NCI-H2081 treated with DMSO at 0.1 percent for 48 hours (cell line): ENCODE measurements around the gene PYHIN1.
A peak's percentile ranks its signal among the peaks of the same experiment; 100 is the strongest.
"Not testable (repeated sequence)": the region's sequence is repeated elsewhere in the genome, so short reads cannot be mapped to it uniquely, and the experiment has no call there.

Source experiments
- DNase-seq: peaks from one replicate; lab custom pipeline; 2025; lab: John Stamatoyannopoulos, UW

The PYHIN1 gene

GRCh38 chr1:158983235-158983634, 51.9 kb downstream of the PYHIN1 start:
- DNase-seq, result no peak

- no peak for DNase-seq
These were observed 53.0 kb downstream of the PYHIN1 start for GRCh38 chr1:158984386-158984785.

DNA sequence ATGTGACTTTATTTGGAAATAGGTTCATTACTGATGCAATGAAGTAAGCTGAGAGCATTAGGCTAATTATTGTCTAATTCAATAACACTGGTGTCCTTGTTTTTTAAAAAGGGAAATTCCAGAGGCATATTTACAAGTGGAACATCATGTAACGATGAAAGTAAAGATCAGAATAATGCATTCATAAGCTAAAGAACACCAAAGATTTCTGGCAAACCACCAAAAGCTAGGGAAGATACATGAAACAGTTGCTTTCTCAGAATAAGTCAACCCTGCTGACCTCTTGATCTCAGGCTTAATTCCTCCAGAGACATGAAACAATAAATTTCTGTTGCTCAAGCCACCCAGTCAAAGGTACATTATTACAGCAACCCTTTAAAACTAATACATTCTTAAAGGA, 58.1 kb downstream of the PYHIN1 start:
- DNase-seq, result no peak

GRCh38 chr1:158992787-158993312, 61.5 kb downstream of the PYHIN1 start:
- DNase-seq, result no peak

- DNase-seq, result no peak
These were observed 65.6 kb downstream of the PYHIN1 start for GRCh38 chr1:158996998-158997397.

GRCh38 chr1:158998037-158998780, 66.9 kb downstream of the PYHIN1 start:
- DNase-seq, result no peak

DNA sequence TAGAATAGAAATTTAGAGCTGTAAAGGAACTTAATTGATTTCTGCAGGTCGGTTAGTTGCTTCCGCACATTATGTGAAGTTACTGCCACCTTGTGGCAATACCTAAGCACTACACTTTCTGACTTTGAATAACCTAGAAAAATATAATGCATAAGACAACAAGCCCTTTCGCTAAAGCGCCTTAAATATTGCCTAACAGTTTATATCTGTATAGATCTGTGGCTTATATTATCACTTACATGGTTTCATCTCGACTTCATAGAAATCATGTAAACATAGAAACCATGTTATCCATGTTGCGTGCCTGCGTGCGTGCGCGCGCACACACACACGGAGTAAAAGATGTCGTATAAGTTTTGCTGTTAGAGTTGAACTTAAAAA, 67.4 kb downstream of the PYHIN1 start:
- DNase-seq, result peak; percentile 43

GRCh38 chr1:158999316-159000069, 68.1 kb downstream of the PYHIN1 start:
- no peak for DNase-seq

GRCh38 chr1:159000070-159000409, 68.7 kb downstream of the PYHIN1 start:
- DNase-seq, result no peak

GRCh38 chr1:159000625-159001024, 69.3 kb downstream of the PYHIN1 start:
- DNase-seq, result no peak

DNA sequence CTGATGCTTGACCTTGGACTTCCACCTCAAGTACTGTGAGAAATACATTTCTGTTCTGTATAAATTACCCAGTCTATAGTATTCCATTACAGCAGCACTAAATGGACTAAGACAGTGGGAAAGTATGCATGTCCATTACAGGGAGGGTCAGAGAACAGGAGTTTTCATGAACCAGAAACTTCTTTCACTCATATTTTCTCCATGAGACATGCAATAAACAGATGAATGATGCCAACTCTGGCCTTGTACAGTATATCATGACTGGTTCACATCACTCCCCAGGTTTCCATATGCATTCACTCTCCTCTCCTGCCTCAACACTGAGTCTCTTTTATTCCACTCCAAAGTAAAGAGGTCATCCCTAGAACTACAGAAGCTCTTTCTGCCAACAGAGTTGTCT, 73.8 kb downstream of the PYHIN1 start:
- DNase-seq, result no peak

DNA sequence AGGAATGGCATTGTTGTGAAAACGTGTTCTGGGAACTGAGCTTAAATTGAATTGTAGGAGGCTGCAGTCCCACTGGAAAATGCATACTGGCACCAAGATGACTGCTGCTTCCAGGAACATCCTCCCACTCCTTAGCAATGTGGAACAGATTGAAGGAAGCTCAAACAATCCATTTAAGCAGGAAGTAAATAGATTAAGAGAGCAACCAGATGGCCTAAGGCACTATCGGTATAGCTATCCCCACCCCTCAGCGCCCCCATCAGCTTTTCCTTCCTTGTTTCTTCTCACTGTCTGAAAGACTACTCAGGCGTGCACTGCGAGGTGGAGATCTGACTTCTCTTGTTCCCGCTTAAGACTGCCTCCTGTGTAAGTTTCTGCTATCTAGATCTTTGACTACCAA, 74.3 kb downstream of the PYHIN1 start:
- DNase-seq, result no peak

DNA sequence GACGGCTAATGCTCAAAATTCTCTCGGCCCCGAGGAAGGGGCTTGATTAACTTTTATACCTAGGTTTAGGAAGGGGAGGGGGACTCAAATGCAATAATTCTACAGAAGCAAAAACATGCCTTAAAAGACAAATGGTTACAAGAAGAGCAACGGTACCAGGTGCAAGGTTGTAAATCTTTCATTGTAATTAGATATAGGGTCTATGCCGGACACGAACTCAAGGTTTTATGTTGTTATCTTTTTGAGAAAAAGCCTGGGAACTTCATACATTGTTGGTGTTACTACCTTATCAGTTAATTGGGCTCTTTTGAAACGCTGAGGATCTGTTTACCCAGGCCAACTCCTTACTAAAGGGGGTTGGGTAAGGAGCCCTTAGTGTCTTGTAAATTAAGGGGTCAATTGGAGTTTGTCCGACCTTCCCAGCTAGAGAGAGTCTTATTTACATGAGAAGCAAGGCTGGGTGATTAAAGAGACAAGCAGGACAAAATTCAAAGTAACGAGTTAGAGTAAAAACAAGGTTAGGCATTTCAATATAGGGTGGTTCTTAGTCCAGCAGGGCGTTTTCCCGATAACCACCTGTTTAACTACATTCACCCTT, 75.0 kb downstream of the PYHIN1 start:
- DNase-seq, result not testable (repeated sequence)

- no peak for DNase-seq
These were observed 76.4 kb downstream of the PYHIN1 start for GRCh38 chr1:159007726-159008125.

DNA sequence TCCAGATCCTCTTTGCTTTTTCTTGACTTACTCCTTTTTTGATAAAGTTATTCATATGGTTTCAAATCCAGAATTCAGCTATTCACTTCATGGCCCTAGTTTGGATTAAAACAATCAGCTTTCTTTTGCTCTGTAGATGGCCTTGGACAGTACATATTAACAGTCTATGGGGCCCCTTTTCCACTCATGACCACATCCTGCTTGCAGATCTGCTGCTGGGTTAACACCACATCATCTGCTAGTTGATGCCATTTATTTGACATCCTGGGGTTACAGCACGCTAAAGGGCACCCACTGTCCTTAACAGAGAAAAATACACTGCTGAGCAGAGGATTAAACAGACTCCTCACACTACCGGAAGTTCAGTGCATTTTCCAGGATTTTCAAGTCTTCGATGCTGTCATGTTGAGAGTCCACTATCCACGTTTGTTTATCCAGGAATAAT, 77.4 kb downstream of the PYHIN1 start:
- no peak for DNase-seq

DNA sequence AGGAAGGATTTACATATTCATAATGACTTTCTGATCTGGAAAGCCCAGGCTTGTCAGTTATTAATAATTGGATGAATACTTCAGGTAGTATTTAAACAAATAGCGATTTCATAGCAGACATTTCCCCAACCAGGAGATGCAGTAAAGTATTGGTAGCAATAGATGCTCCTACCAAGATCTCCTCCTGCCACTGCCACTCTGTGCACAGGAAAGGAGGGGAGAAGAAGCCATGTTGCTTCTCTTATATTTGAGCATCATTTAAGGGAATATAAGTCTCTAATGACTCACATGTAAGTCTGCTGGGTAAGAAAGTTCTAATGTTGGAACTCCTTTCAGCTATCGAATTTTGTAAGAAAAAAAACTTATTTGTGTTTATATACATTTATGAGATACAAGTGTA, 77.9 kb downstream of the PYHIN1 start:
- no peak for DNase-seq

- DNase-seq, result no peak
These were observed 78.5 kb downstream of the PYHIN1 start, which contains the start of gene IFI16 for GRCh38 chr1:159009704-159010361. TSS of gene IFI16 (plus strand) at chr1:159009907. CDS start at chr1:159014681, 4,774 bp downstream.

DNA sequence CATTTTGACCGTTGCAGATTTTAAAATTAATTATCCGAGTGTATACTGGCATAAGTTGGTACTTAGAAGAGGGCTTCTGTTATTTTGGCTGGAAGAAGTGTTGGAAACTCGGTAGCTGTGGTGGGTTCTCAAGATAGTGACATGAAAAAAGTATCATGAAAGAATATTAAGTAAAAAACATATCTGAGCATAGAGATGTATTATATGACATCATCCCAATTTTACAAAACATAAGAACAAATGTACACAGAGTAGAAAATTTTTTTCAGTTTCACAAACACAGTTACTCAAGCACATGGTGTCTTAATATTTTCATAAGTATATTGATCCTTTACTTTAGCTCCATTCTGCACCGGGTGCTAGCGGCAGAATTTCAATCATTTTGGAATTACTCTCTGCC, 79.0 kb downstream of the PYHIN1 start:
- no peak for DNase-seq

- DNase-seq, result not testable (repeated sequence)
These were observed 79.6 kb downstream of the PYHIN1 start for GRCh38 chr1:159011001-159011400.

DNA sequence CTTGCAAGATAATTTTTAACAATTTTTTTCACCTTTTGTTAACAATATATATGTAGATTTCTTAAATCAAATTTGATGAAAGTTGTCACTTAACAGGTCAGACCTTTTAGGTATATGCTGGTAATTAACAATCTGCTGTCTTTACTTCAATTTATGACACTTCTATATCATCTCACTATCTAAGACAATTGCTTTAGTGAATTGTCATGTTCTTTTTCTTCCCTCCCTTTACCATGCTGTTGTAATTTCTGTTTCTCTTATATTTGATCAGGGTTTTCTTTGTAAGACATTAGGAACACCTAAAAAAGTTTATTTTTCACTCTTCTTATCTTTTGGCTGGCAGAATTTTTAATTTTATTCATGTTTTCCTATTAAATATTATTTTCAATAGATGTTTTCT, 80.4 kb downstream of the PYHIN1 start:
- DNase-seq, result no peak

- no peak for DNase-seq
These were observed 81.1 kb downstream of the PYHIN1 start for GRCh38 chr1:159012495-159012894.

- no peak for DNase-seq
These were observed 82.7 kb downstream of the PYHIN1 start for GRCh38 chr1:159014003-159014571.
